Measurements from ENCODE around the gene SCARB1. TPM values are rescaled to one million over a fixed set of nuclear protein-coding genes. Genes with fewer than 3 reads are reported as not detected.

SCARB1 gene
- total and polyA plus RNA-seq, 2 of the 13 experiments (the other 11 are each of a cell fraction or from before 2014, with no cell fraction given): 63.4 to 160 TPM

- H3K9ac ChIP-seq (ENCODE audit: insufficient read depth, low read depth, low read length): peak overlapping the region; percentile 89
- ChIA-PET CTCF (ENCODE audit: low intra/inter-chr PET ratio, low total read pairs) (interaction anchor here (2.0 to 2.9 kb wide), 2 partner anchors 34 to 42 kb away, joined by 7 to 18 read pairs; no protein-coding TSS in a partner anchor), POLR2A (interaction anchor here (0.7 to 1.8 kb wide), 13 partner anchors 8 to 53 kb away, joined by 3 to 9 read pairs (median 3); partner anchors contain the start of gene UBC)
- intact Hi-C loops (cut with micrococcal nuclease; ENCODE audit: unreplicated experiment): loop anchor here (5.0 kb wide), 1 partner anchor 42 kb away; no protein-coding TSS in a partner anchor
- DNase-seq (ENCODE audit: low spot score) (no peak), FAIRE-seq (no peak), ATAC-seq (peak; percentile 3)
- peaks cover 3 to 17% of the 10 kb centered on the region in 2 experiments; a peak in 4 of 5 replicates for H3K36me3 ChIP-seq (replicated peaks in 1 of 2; ENCODE audit: control insufficient read depth in 1 of 2, insufficient read depth in 2 of 2, low read length in 2 of 2)
- in situ Hi-C loops (cut with HindIII; ENCODE audit: extremely low pct_ligation_motif_present, low pct_unique_long_range_greater_than_20kb): no loop called here
- peak overlapping the region; percentile 64 for H3K27ac ChIP-seq (ENCODE audit: extremely low read length, insufficient read depth, low read length)
- peaks cover 43% of the 10 kb centered on the region for H3K79me2 ChIP-seq (ENCODE audit: insufficient read depth, low read length)
- H2AFZ ChIP-seq (ENCODE audit: low read length): no peak overlapping the region
- BruUV-seq (replicated peaks): TSS peak; percentile 52
- 99% methylated on average over 13 of the region's 14 CpGs for WGBS (ENCODE audit: low lambda C conversion rate)
- no peaks in the 10 kb centered on the region; a peak in 1 of 5 replicates for H3K27me3 ChIP-seq (ENCODE audit: control insufficient read depth in 1 of 2, insufficient read depth in 2 of 2, low read length in 2 of 2)
- H3K4me2 ChIP-seq (ENCODE audit: low read depth, low read length): peak overlapping the region; percentile 67
- peaks cover 3% of the 10 kb centered on the region; the same call in 1 of the 2 replicates for H4K20me1 ChIP-seq (ENCODE audit: insufficient read depth, low read length)
- peaks cover 84% of the 10 kb centered on the region for H3K4me1 ChIP-seq (ENCODE audit: insufficient read depth, low read length)
- H3K4me3 ChIP-seq (replicated peaks in 1 of 3; ENCODE audit: insufficient read depth in 1 of 3, low read depth in 2 of 3, low read length in 3 of 3): peak overlapping the region in 2 of 3 experiments; percentile 46 to 94; a peak in 3 of 6 replicates
- H3K9me3 ChIP-seq (ENCODE audit: low read length): no peaks in the 10 kb centered on the region
- TF ChIP-seq ZNF709 (CRISPR knock-in tag; IDR thresholded peaks at IDR 0.05) (peak; percentile 15; the same call in 1 of the 2 replicates), ZZZ3 (CRISPR knock-in tag; IDR thresholded peaks at IDR 0.05; ENCODE audit: borderline replicate concordance) (no peak), CBX1 (IDR thresholded peaks at IDR 0.05; ENCODE audit: low read depth) (no peak), ZNF274 (CRISPR knock-in tag; IDR thresholded peaks at IDR 0.05) (0 out of 2 replicates have a peak, but pooled peaks have one; percentile 2), POLR2AphosphoS2 (IDR thresholded peaks at IDR 0.05; ENCODE audit: low read depth, low read length) (no peak), SSRP1 (CRISPR knock-in tag; IDR thresholded peaks at IDR 0.05) (no peak), ATF7-NPFF (CRISPR knock-in tag; IDR thresholded peaks at IDR 0.05; ENCODE audit: low read depth) (no peak), ZNF501 (CRISPR knock-in tag; IDR thresholded peaks at IDR 0.05) (no peak), PRDM10 (CRISPR knock-in tag; IDR thresholded peaks at IDR 0.05; ENCODE audit: low read depth) (no peak), ELF1 (CRISPR knock-in tag; IDR thresholded peaks at IDR 0.05) (0 out of 2 replicates have a peak, but pooled peaks have one; percentile 5), ZNF564 (CRISPR knock-in tag; IDR thresholded peaks at IDR 0.05) (no peak), ZBTB38 (CRISPR knock-in tag; IDR thresholded peaks at IDR 0.05) (peak; percentile 79)
- TF ChIP-seq, protein P1, sequence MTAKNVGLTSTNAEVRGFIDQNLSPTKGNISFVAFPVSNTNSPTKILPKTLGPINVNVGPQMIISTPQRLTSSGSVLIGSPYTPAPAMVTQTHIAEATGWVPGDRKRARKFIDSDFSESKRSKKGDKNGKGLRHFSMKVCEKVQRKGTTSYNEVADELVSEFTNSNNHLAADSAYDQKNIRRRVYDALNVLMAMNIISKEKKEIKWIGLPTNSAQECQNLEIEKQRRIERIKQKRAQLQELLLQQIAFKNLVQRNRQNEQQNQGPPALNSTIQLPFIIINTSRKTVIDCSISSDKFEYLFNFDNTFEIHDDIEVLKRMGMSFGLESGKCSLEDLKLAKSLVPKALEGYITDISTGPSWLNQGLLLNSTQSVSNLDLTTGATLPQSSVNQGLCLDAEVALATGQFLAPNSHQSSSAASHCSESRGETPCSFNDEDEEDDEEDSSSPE (CRISPR knock-in tag; IDR thresholded peaks at IDR 0.05): peak; percentile 0; the same call in 1 of the 2 replicates
- TF ChIP-seq, protein P2, sequence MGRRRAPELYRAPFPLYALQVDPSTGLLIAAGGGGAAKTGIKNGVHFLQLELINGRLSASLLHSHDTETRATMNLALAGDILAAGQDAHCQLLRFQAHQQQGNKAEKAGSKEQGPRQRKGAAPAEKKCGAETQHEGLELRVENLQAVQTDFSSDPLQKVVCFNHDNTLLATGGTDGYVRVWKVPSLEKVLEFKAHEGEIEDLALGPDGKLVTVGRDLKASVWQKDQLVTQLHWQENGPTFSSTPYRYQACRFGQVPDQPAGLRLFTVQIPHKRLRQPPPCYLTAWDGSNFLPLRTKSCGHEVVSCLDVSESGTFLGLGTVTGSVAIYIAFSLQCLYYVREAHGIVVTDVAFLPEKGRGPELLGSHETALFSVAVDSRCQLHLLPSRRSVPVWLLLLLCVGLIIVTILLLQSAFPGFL (CRISPR knock-in tag; IDR thresholded peaks at IDR 0.05): 0 out of 2 replicates have a peak, but pooled peaks have one; percentile 58
These were observed 675 bp upstream of the SCARB1 start for GRCh38 chr12:124864326-124864752.
